Fibroblast of villous mesenchyme (primary cell): ENCODE measurements around the gene CYP26A1. TPM values are rescaled to one million over a fixed set of nuclear protein-coding genes. Genes with fewer than 3 reads are reported as not detected.
A peak's percentile ranks its signal among the peaks of the same experiment; 100 is the strongest.

ENCODE experiments used
- DNase-seq: peaks from one replicate; pipeline ENCODE4 v3.0.0-alpha.2; 2010; ENCODE audit warnings: low read depth
- H3K4me3 ChIP-seq: 2 replicates; pipeline ENCODE4 v1.5.1; 2011; ENCODE audit warnings: low read depth, mild to moderate bottlenecking, low read length
- CTCF ChIP-seq: IDR thresholded peaks from 2 replicates; pipeline ENCODE4 v1.5.1; 2012; ENCODE audit warnings: low read depth, mild to moderate bottlenecking, low read length; ENCODE audit not compliant: insufficient read depth
- total RNA-seq: library from RNA; depleted of rRNA; stranded (reverse); fragments of >200 nt; gene quantifications from 2 replicates; pipeline ENCODE4 v1.2.3, GENCODE V29; 2012

Gene CYP26A1
- total RNA-seq, 1 donor: not detected

- TF ChIP-seq CTCF: no peak
- DNase-seq: no peak
- no peak overlapping the region for H3K4me3 ChIP-seq
These were observed 767 bp upstream of the CYP26A1 start for GRCh38 chr10:93072713-93073538.

DNA sequence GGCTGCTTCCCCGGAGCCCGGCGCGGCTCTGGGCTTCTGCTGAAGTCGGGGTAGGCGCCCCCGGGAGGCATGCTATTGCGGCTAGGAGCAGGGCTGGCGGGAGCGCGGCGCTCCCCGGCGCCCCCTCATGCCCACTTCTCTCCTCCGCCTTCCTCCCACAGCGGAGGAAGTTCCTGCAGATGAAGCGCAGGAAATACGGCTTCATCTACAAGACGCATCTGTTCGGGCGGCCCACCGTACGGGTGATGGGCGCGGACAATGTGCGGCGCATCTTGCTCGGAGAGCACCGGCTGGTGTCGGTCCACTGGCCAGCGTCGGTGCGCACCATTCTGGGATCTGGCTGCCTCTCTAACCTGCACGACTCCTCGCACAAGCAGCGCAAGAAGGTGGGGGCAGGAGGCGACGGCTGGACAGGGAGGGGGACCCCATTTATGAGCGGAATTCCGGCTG is 479 bp downstream of the CYP26A1 start:
- H3K4me3 ChIP-seq: peak overlapping the region; percentile 9
- no peak for TF ChIP-seq CTCF
- DNase-seq: no peak

- no peak for DNase-seq
- H3K4me3 ChIP-seq: no peak overlapping the region
- TF ChIP-seq CTCF: no peak
These were observed 1.1 kb downstream of the CYP26A1 start for GRCh38 chr10:93074597-93075368.

- no peak for DNase-seq
- H3K4me3 ChIP-seq: no peak overlapping the region
- TF ChIP-seq CTCF: no peak
These were observed 1.9 kb downstream of the CYP26A1 start for GRCh38 chr10:93075369-93076221.

GRCh38 chr10:93076871-93077270 is 3.2 kb downstream of the CYP26A1 start:
- DNase-seq: no peak
- no peak for TF ChIP-seq CTCF
- no peak overlapping the region for H3K4me3 ChIP-seq

GRCh38 chr10:93077860-93078337 is 4.2 kb downstream of the CYP26A1 start:
- no peak overlapping the region for H3K4me3 ChIP-seq
- DNase-seq: no peak
- no peak for TF ChIP-seq CTCF
